GM23338 (cell line): ENCODE measurements around the gene ZBTB48.

Experiments used
- CREB1 ChIP-seq: fragments of 250-450 bp; sonication (Bioruptor Pico); IDR thresholded peaks from 2 replicates; pipeline ENCODE4 v1.5.0; 2020; ENCODE audit warnings: low read depth, mild to moderate bottlenecking, moderate library complexity
- EZH2 ChIP-seq: fragments of 200-600 bp; sonication (generic); IDR thresholded peaks from one replicate; pipeline ENCODE4 v1.8.0; 2017; ENCODE audit warnings: antibody characterized with exemption, mild to moderate bottlenecking, low read depth; ENCODE audit not compliant: unreplicated experiment
- EZH2phosphoT487 ChIP-seq: fragments of 200-600 bp; sonication (generic); IDR thresholded peaks from one replicate; pipeline ENCODE4 v1.8.1; 2018; ENCODE audit warnings: antibody characterized with exemption; ENCODE audit not compliant: unreplicated experiment
- JUNB ChIP-seq: IDR thresholded peaks from one replicate; pipeline ENCODE4 v1.6.1; 2016; ENCODE audit warnings: antibody characterized with exemption; ENCODE audit not compliant: unreplicated experiment
- POLR2AphosphoS5 ChIP-seq: IDR thresholded peaks from 2 replicates; pipeline ENCODE4 v1.6.1; 2016; ENCODE audit warnings: antibody characterized with exemption, low read depth
- TF ChIP-seq, protein P1 (sequence below), 2 experiments: fragments of 200-600 bp in 1 of 2; sonication (generic) in 1 of 2; conservative IDR thresholded peaks; 2 replicates each; pipeline versions ENCODE4 v1.5.1 to v1.6.1; 2016 to 2017; ENCODE audit warnings: antibody characterized with exemption in 2 of 2, low read depth in 2 of 2, mild to moderate bottlenecking in 2 of 2, moderate library complexity in 1 of 2
- TF ChIP-seq, protein P2 (sequence below): IDR thresholded peaks from one replicate; pipeline ENCODE4 v1.6.1; 2018; ENCODE audit warnings: antibody characterized with exemption; ENCODE audit not compliant: unreplicated experiment
- TF ChIP-seq, protein P3 (sequence below): IDR thresholded peaks from 2 replicates; pipeline ENCODE4 v1.6.1; 2016; ENCODE audit warnings: antibody characterized with exemption

DNA sequence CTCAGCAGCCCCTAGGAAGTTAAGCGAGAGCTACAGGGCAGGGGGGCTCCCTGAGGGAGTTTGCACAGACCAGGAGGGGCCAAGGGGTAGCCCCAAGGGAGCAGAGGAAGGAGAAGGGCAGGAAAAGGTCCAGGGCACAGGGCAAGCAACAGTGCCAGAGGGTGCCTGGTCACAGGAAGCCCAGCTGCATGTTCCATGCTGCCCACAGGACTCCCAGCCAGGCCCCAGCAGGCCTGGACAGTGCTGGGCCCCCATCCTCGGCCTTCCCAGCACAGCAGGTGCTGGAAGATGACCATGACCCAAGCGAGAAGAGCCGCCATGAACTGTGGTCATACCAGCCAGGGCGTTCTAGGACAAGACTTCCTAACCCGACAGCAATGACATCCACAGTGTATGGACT, 11.8 kb downstream of the ZBTB48 start:
- TF ChIP-seq POLR2AphosphoS5 (no peak), CREB1 (CRISPR knock-in tag) (no peak), EZH2phosphoT487 (no peak), JUNB (no peak), EZH2 (no peak)
- TF ChIP-seq, protein P1, sequence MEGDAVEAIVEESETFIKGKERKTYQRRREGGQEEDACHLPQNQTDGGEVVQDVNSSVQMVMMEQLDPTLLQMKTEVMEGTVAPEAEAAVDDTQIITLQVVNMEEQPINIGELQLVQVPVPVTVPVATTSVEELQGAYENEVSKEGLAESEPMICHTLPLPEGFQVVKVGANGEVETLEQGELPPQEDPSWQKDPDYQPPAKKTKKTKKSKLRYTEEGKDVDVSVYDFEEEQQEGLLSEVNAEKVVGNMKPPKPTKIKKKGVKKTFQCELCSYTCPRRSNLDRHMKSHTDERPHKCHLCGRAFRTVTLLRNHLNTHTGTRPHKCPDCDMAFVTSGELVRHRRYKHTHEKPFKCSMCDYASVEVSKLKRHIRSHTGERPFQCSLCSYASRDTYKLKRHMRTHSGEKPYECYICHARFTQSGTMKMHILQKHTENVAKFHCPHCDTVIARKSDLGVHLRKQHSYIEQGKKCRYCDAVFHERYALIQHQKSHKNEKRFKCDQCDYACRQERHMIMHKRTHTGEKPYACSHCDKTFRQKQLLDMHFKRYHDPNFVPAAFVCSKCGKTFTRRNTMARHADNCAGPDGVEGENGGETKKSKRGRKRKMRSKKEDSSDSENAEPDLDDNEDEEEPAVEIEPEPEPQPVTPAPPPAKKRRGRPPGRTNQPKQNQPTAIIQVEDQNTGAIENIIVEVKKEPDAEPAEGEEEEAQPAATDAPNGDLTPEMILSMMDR (conservative IDR thresholded peaks at IDR 0.05; ENCODE audit: low read depth in 2 of 2), result no peak
- TF ChIP-seq, protein P2, sequence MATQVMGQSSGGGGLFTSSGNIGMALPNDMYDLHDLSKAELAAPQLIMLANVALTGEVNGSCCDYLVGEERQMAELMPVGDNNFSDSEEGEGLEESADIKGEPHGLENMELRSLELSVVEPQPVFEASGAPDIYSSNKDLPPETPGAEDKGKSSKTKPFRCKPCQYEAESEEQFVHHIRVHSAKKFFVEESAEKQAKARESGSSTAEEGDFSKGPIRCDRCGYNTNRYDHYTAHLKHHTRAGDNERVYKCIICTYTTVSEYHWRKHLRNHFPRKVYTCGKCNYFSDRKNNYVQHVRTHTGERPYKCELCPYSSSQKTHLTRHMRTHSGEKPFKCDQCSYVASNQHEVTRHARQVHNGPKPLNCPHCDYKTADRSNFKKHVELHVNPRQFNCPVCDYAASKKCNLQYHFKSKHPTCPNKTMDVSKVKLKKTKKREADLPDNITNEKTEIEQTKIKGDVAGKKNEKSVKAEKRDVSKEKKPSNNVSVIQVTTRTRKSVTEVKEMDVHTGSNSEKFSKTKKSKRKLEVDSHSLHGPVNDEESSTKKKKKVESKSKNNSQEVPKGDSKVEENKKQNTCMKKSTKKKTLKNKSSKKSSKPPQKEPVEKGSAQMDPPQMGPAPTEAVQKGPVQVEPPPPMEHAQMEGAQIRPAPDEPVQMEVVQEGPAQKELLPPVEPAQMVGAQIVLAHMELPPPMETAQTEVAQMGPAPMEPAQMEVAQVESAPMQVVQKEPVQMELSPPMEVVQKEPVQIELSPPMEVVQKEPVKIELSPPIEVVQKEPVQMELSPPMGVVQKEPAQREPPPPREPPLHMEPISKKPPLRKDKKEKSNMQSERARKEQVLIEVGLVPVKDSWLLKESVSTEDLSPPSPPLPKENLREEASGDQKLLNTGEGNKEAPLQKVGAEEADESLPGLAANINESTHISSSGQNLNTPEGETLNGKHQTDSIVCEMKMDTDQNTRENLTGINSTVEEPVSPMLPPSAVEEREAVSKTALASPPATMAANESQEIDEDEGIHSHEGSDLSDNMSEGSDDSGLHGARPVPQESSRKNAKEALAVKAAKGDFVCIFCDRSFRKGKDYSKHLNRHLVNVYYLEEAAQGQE, result no peak
- TF ChIP-seq, protein P3, sequence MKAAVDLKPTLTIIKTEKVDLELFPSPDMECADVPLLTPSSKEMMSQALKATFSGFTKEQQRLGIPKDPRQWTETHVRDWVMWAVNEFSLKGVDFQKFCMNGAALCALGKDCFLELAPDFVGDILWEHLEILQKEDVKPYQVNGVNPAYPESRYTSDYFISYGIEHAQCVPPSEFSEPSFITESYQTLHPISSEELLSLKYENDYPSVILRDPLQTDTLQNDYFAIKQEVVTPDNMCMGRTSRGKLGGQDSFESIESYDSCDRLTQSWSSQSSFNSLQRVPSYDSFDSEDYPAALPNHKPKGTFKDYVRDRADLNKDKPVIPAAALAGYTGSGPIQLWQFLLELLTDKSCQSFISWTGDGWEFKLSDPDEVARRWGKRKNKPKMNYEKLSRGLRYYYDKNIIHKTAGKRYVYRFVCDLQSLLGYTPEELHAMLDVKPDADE, result no peak
